ENCODE results near the gene GPR156.

Gene GPR156

GRCh38 chr3:120193554-120193953 lies 91.5 kb downstream of the GPR156 start:
- no peak for DNase-seq (ENCODE audit: low read depth)

GRCh38 chr3:120192579-120192978 lies 92.4 kb downstream of the GPR156 start:
- DNase-seq (ENCODE audit: low read depth), result no peak

- no peak for DNase-seq (ENCODE audit: low read depth)
Measured at GRCh38 chr3:120192159-120192558, 92.9 kb downstream of the GPR156 start.

- DNase-seq (ENCODE audit: low read depth), result no peak
Measured at GRCh38 chr3:120182613-120183511, 102.2 kb downstream of the GPR156 start.

- DNase-seq (ENCODE audit: low read depth), result no peak
Measured at GRCh38 chr3:120181632-120182031, 103.4 kb downstream of the GPR156 start.

GRCh38 chr3:120180731-120181412 lies 104.2 kb downstream of the GPR156 start:
- DNase-seq (ENCODE audit: low read depth), result no peak

- DNase-seq (ENCODE audit: low read depth), result no peak
Measured at GRCh38 chr3:120177707-120178306, 107.2 kb downstream of the GPR156 start.

GRCh38 chr3:120177151-120177550 lies 107.9 kb downstream of the GPR156 start:
- DNase-seq (ENCODE audit: low read depth), result no peak

- no peak for DNase-seq (ENCODE audit: low read depth)
Measured at GRCh38 chr3:120174811-120175539, 110.0 kb downstream of the GPR156 start.

- no peak for DNase-seq (ENCODE audit: low read depth)
Measured at GRCh38 chr3:120173056-120173675, 111.9 kb downstream of the GPR156 start.

GRCh38 chr3:120172070-120172469 lies 113.0 kb downstream of the GPR156 start:
- no peak for DNase-seq (ENCODE audit: low read depth)

- no peak for DNase-seq (ENCODE audit: low read depth)
Measured at GRCh38 chr3:120171134-120171873, 113.7 kb downstream of the GPR156 start.

GRCh38 chr3:120170223-120170622 lies 114.8 kb downstream of the GPR156 start:
- DNase-seq (ENCODE audit: low read depth), result no peak

GRCh38 chr3:120169407-120169806 lies 115.6 kb downstream of the GPR156 start:
- no peak for DNase-seq (ENCODE audit: low read depth)

- no peak for DNase-seq (ENCODE audit: low read depth)
Measured at GRCh38 chr3:120168611-120169010, 116.4 kb downstream of the GPR156 start.

- no peak for DNase-seq (ENCODE audit: low read depth)
Measured at GRCh38 chr3:120168038-120168437, 117.0 kb downstream of the GPR156 start.

GRCh38 chr3:120167488-120167887 lies 117.5 kb downstream of the GPR156 start:
- no peak for DNase-seq (ENCODE audit: low read depth)

GRCh38 chr3:120163816-120164215 lies 121.2 kb downstream of the GPR156 start:
- DNase-seq (ENCODE audit: low read depth), result no peak

- no peak for DNase-seq (ENCODE audit: low read depth)
Measured at GRCh38 chr3:120163026-120163425, 122.0 kb downstream of the GPR156 start.

GRCh38 chr3:120162400-120162799 lies 122.6 kb downstream of the GPR156 start:
- DNase-seq (ENCODE audit: low read depth), result no peak

GRCh38 chr3:120161902-120162301 lies 123.1 kb downstream of the GPR156 start:
- DNase-seq (ENCODE audit: low read depth), result no peak

All from stimulated activated CD8-positive, alpha-beta memory T cell treated with anti-CD3 and anti-CD28 coated beads, Interleukin-15, amount 100 ng/mL, for 24 hours (primary cell).